Lower lobe of right lung (tissue), 2 donors: ENCODE measurements around the gene REPS2. TPM values are rescaled to one million over a fixed set of nuclear protein-coding genes. Genes with fewer than 3 reads are reported as not detected.

ENCODE experiments used
- ATAC-seq, 2 donors: fragments of 200-7000 bp; cut with Tn5 transposase; one replicate each; pipeline ENCODE4 v1.9.1; 2020 to 2022; ENCODE audit warnings: mild to moderate bottlenecking in 2 of 2, moderate library complexity in 2 of 2
- DNase-seq: peaks from one replicate; pipeline ENCODE4 v3.0.0-alpha.2; 2020
- H3K27ac ChIP-seq: fragments of 200-600 bp; one replicate; pipeline ENCODE4 v1.8.0; 2022
- H3K27me3 ChIP-seq: fragments of 200-600 bp; one replicate; pipeline ENCODE4 v1.8.0; 2022; ENCODE audit warnings: low read depth
- H3K36me3 ChIP-seq: fragments of 200-600 bp; one replicate; pipeline ENCODE4 v1.8.0; 2022; ENCODE audit warnings: mild to moderate bottlenecking
- H3K4me1 ChIP-seq: fragments of 200-600 bp; one replicate; pipeline ENCODE4 v1.8.0; 2022
- H3K4me3 ChIP-seq: fragments of 200-600 bp; one replicate; pipeline ENCODE4 v1.8.0; 2022; ENCODE audit warnings: mild to moderate bottlenecking
- H3K9me3 ChIP-seq: fragments of 200-600 bp; one replicate; pipeline ENCODE4 v1.8.0; 2022
- intact Hi-C: fragments of 100-400 bp; cut with DNase I; formaldehyde crosslinking; loops from one replicate; pipeline ENCODE4 v1.11.0; 2022
- total RNA-seq: library from RNA; stranded (reverse); fragmentation: NEBNext Ultra II Directional; extraction: Animal tissue kit (Norgen Biotek cat#: 25700); gene quantifications from one replicate; pipeline ENCODE4 v1.2.1, GENCODE V29; 2021
- TF ChIP-seq, protein P1 (sequence below): fragments of 200-600 bp; IDR thresholded peaks from one replicate; pipeline ENCODE4 v1.8.0; 2022; ENCODE audit warnings: antibody characterized with exemption, mild to moderate bottlenecking
- donor health status: DM: no; HTN: yes; CAD: no; lungs with severe emphysema.

REPS2 gene
- total RNA-seq, 1 donor from 2014 or later: 18.5 TPM

DNA sequence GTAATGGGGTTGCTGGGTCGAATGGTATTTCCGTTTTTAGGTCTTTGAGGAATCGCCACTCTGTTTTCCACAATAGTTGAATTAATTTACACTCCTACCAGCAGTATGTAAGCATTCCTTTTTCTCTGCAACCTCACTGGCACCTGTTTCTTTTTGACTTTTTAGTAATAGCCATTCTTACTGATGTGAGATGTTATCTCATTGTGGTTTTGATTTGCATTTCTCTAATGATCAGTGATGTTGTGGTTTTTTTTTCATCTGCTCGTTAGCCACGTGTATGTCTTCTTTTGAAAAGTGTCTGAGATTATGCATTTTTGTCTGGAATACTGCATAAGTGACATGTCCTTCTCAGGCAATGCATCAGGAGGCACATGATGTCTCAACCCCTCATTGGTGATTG, 28.8 kb downstream of the REPS2 start:
- Histone ChIP-seq H3K4me3 (no peak overlapping the region), H3K27ac (no peak overlapping the region), H3K36me3 (no peaks in the 10 kb centered on the region), H3K4me1 (no peaks in the 10 kb centered on the region), H3K27me3 (no peaks in the 10 kb centered on the region), H3K9me3 (no peaks in the 10 kb centered on the region)
- ATAC-seq: no peak
- TF ChIP-seq, protein P1, sequence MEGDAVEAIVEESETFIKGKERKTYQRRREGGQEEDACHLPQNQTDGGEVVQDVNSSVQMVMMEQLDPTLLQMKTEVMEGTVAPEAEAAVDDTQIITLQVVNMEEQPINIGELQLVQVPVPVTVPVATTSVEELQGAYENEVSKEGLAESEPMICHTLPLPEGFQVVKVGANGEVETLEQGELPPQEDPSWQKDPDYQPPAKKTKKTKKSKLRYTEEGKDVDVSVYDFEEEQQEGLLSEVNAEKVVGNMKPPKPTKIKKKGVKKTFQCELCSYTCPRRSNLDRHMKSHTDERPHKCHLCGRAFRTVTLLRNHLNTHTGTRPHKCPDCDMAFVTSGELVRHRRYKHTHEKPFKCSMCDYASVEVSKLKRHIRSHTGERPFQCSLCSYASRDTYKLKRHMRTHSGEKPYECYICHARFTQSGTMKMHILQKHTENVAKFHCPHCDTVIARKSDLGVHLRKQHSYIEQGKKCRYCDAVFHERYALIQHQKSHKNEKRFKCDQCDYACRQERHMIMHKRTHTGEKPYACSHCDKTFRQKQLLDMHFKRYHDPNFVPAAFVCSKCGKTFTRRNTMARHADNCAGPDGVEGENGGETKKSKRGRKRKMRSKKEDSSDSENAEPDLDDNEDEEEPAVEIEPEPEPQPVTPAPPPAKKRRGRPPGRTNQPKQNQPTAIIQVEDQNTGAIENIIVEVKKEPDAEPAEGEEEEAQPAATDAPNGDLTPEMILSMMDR: no peak
- intact Hi-C loops: no loop called here
- DNase-seq: no peak

DNA sequence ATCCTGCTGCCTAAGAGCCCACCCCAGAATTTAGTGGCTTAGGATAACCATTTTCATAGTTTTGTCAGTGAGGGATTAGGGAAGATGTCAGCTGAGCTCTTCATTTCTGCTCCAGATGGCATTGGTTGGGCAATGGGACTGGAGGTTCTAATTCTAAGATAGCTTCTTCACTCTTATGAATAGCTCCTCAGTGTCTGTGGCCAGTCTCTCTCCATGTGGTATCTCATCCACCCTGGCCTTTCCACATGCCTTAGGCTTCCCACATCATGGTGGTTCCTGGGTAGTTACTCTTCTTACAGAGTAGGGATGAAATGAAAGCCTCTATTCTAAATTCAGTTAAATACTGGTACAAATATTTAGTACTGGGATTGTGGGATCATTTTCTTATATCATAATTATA, 31.3 kb downstream of the REPS2 start:
- intact Hi-C loops: no loop called here
- no peaks in the 10 kb centered on the region for H3K9me3 ChIP-seq
- TF ChIP-seq, protein P1: no peak
- no peak for ATAC-seq
- H3K4me1 ChIP-seq: no peaks in the 10 kb centered on the region
- no peaks in the 10 kb centered on the region for H3K36me3 ChIP-seq
- no peak for DNase-seq
- no peaks in the 10 kb centered on the region for H3K27me3 ChIP-seq
- H3K27ac ChIP-seq: no peak overlapping the region
- H3K4me3 ChIP-seq: no peak overlapping the region

DNA sequence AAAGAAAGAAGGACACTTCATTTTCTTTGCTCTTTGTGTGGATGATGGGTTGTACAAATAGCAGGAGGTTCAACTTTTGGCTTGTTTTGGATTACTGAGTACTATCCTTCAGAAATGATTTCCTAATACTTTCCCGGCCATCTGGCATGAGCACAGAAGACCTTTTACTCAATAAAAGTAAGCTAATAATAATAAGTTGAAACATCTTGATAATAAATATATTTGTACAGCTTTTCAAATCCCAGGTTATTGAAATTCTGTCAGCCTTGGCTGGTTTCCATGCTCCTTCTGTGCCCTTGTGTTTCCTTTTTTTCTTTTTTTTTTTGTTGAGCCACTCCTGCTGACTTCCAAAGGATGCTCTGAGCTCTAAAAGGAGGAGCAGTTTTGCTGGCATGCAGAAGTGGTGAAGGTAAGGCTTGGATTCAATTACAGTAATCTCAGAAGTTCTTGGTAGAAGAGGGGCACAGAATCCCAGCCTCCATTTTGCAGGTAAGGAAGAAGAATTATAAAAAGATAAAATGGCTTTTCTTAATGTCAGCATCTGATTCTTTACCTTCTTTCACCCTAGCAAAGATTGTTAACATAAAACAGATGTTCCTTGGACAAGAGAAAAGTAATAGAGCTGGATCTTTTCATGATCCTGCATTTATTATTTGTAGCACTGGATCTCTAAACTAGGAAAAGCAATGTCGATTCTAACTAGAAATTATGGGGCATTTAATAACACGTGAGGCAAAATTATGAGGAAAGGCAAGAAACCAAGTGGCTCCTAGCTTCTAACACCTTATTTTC, 31.9 kb downstream of the REPS2 start:
- Histone ChIP-seq H3K27me3 (no peaks in the 10 kb centered on the region), H3K4me3 (no peak overlapping the region), H3K9me3 (no peaks in the 10 kb centered on the region), H3K27ac (no peak overlapping the region), H3K36me3 (no peaks in the 10 kb centered on the region), H3K4me1 (no peaks in the 10 kb centered on the region)
- intact Hi-C loops: no loop called here
- ATAC-seq (no peak), DNase-seq (no peak)
- TF ChIP-seq, protein P1: no peak

DNA sequence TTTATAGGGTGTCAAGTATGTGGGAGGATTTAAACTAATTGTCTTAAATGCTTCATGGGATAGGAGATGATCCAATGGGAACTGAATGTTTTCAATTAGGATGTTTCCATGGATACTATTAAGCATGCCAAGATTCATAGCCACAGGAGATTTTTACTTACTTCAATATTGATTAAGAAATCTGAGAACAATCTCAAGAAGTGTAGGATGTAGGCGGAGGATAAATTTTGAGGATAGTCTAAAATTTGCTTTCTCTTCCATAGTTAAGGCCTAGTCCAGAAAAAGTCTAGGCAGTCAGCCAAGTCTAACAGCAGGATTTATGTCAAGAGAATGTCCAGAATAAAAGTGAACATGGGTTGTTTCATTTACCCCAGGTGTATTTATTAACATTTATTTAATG, 32.8 kb downstream of the REPS2 start:
- Histone ChIP-seq H3K4me3 (no peak overlapping the region), H3K27ac (no peak overlapping the region), H3K9me3 (no peaks in the 10 kb centered on the region), H3K36me3 (no peaks in the 10 kb centered on the region), H3K4me1 (no peaks in the 10 kb centered on the region), H3K27me3 (no peaks in the 10 kb centered on the region)
- intact Hi-C loops: no loop called here
- TF ChIP-seq, protein P1: no peak
- ATAC-seq: no peak
- DNase-seq: no peak

DNA sequence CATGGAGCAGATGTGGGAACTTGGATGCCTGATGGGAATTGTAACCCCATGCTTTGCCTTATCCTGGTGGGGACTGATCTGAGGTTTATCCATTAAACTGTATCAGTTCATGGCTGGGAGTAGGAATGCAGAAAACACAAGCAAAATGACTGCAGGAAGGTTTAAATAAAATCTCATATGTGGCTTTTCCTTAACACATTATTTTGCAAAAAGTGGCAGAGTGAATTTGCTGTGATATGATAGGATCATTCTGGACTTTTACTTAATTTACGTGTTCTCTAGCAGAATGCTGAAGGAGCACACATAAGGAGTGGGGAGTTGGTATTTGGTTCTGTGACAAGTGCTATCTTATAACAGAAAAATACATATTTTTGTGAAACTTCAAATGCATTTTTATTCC, 34.8 kb downstream of the REPS2 start:
- no peak overlapping the region for H3K4me3 ChIP-seq
- no peaks in the 10 kb centered on the region for H3K9me3 ChIP-seq
- H3K27ac ChIP-seq: no peak overlapping the region
- intact Hi-C loops: no loop called here
- DNase-seq: no peak
- H3K36me3 ChIP-seq: no peaks in the 10 kb centered on the region
- H3K27me3 ChIP-seq: no peaks in the 10 kb centered on the region
- no peak for ATAC-seq
- no peaks in the 10 kb centered on the region for H3K4me1 ChIP-seq
- TF ChIP-seq, protein P1: no peak
